DMS153 treated with DMSO at 0.1 percent for 48 hours (cell line): Measurements from ENCODE around the gene TEPSIN.

Source experiments
- DNase-seq: peaks from one replicate; lab custom pipeline; 2025; ENCODE audit not compliant: unreplicated experiment; lab: John Stamatoyannopoulos, UW

Gene TEPSIN

GRCh38 chr17:81200201-81200600, 38.7 kb downstream of the TEPSIN start:
- no peak for DNase-seq

GRCh38 chr17:81199482-81199830, 39.4 kb downstream of the TEPSIN start:
- no peak for DNase-seq

- no peak for DNase-seq
Measured at GRCh38 chr17:81198826-81199481, 39.9 kb downstream of the TEPSIN start.

- no peak for DNase-seq
Measured at GRCh38 chr17:81197831-81198490, 40.9 kb downstream of the TEPSIN start.

- no peak for DNase-seq
Measured at GRCh38 chr17:81197409-81197795, 41.5 kb downstream of the TEPSIN start.

GRCh38 chr17:81196505-81197408, 42.1 kb downstream of the TEPSIN start:
- DNase-seq = no peak

GRCh38 chr17:81195941-81196495, 42.8 kb downstream of the TEPSIN start:
- no peak for DNase-seq

- DNase-seq = no peak
Measured at GRCh38 chr17:81194941-81195901, 43.6 kb downstream of the TEPSIN start.

GRCh38 chr17:81194225-81194760, 44.6 kb downstream of the TEPSIN start:
- DNase-seq = no peak

GRCh38 chr17:81193470-81194224, 45.2 kb downstream of the TEPSIN start:
- no peak for DNase-seq

- DNase-seq = no peak
Measured at GRCh38 chr17:81193051-81193410, 45.8 kb downstream of the TEPSIN start.

- no peak for DNase-seq
Measured at GRCh38 chr17:81192386-81193050, 46.3 kb downstream of the TEPSIN start.

GRCh38 chr17:81191646-81192045, 47.2 kb downstream of the TEPSIN start:
- no peak for DNase-seq

- no peak for DNase-seq
Measured at GRCh38 chr17:81191116-81191515, 47.7 kb downstream of the TEPSIN start.

- DNase-seq = no peak
Measured at GRCh38 chr17:81190591-81190990, 48.3 kb downstream of the TEPSIN start.

GRCh38 chr17:81189670-81190530, 49.0 kb downstream of the TEPSIN start:
- DNase-seq = no peak

- no peak for DNase-seq
Measured at GRCh38 chr17:81189016-81189415, 49.8 kb downstream of the TEPSIN start.

GRCh38 chr17:81188491-81188840, 50.4 kb downstream of the TEPSIN start:
- no peak for DNase-seq
